Peyer's patch (tissue), 4 donors: ENCODE measurements around the gene CUL1.

ENCODE experiments used
- POLR2A ChIP-seq, 2 donors: fragments of 450-650 bp; IDR thresholded peaks; one replicate each; pipeline ENCODE4 v1.5.1; 2017; ENCODE audit warnings: antibody characterized with exemption in 2 of 2, mild to moderate bottlenecking in 2 of 2, moderate library complexity in 2 of 2
- TF ChIP-seq, protein P1 (sequence below), 6 experiments: fragments of 450-650 bp in 4 of 6; fragments of 200-600 bp in 2 of 6; sonication (generic) in 1 of 6; IDR thresholded peaks; one replicate each; pipeline ENCODE4 v1.5.1; 2017 to 2019; ENCODE audit warnings: antibody characterized with exemption in 6 of 6, mild to moderate bottlenecking in 3 of 6, moderate library complexity in 1 of 6

DNA sequence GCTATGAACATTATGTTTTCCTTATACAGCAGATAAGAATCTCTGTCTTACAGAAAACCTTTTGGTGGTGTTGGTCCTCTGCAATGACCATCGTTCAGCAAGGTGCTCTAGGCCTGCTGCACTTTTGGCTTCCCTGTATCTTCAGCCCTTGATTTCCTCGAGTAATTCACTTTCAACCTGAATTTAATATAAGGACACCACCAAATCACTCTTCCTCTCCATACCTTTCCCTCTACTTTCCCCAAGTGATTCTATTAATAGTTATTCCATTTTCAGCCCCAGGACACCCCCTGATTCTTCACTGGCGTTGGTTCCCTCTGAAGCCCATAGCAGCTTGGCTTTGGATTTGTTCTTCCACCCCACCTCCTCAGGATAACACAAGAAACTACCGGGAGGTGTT, 113.2 kb downstream of the CUL1 start:
- TF ChIP-seq, protein P1, sequence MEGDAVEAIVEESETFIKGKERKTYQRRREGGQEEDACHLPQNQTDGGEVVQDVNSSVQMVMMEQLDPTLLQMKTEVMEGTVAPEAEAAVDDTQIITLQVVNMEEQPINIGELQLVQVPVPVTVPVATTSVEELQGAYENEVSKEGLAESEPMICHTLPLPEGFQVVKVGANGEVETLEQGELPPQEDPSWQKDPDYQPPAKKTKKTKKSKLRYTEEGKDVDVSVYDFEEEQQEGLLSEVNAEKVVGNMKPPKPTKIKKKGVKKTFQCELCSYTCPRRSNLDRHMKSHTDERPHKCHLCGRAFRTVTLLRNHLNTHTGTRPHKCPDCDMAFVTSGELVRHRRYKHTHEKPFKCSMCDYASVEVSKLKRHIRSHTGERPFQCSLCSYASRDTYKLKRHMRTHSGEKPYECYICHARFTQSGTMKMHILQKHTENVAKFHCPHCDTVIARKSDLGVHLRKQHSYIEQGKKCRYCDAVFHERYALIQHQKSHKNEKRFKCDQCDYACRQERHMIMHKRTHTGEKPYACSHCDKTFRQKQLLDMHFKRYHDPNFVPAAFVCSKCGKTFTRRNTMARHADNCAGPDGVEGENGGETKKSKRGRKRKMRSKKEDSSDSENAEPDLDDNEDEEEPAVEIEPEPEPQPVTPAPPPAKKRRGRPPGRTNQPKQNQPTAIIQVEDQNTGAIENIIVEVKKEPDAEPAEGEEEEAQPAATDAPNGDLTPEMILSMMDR (IDR thresholded peaks at IDR 0.05) = no peak
- no peak for TF ChIP-seq POLR2A (IDR thresholded peaks at IDR 0.05)
